ENCODE results near the gene CHORDC1. TPM values are rescaled to one million over a fixed set of nuclear protein-coding genes. Genes with fewer than 3 reads are reported as not detected.
"Not testable (repeated sequence)": the region's sequence is repeated elsewhere in the genome, so short reads cannot be mapped to it uniquely, and the experiment has no call there.

Gene CHORDC1
- total RNA-seq, 2 donors from 2014 or later, result 49.1 to 55.3 TPM

DNA sequence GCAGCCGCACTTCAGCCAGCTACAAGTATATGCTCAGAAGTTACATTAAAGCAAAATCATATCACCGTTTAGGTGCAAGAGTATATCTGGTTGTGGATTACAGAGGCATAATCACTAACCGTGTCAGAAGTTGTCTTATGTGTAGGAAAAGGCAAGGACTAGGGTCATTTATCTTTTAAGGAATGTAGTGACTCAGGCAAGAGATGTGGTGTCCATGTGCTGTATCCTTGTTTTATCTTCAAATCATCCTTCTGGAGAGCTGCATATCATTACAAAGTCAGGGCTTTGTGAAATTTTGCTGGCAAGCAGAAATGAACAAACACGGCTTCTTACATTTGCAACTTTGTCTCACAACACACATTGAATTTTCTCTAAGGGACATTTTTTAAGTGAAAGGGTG, 12.7 kb upstream of the CHORDC1 start:
- DNase-seq, result no peak
- Mint-ChIP-seq H3K4me3 (no peak overlapping the region), H3K27me3 (ENCODE audit: low read depth) (peaks cover 10% of the 10 kb centered on the region), H3K36me3 (ENCODE audit: insufficient read depth in 2 of 2) (no peaks in the 10 kb centered on the region), H3K4me1 (ENCODE audit: low read depth) (no peaks in the 10 kb centered on the region), H3K27ac (no peak overlapping the region), H3K9me3 (no peaks in the 10 kb centered on the region)
- ATAC-seq (replicated peaks in 1 of 2), result no peak

DNA sequence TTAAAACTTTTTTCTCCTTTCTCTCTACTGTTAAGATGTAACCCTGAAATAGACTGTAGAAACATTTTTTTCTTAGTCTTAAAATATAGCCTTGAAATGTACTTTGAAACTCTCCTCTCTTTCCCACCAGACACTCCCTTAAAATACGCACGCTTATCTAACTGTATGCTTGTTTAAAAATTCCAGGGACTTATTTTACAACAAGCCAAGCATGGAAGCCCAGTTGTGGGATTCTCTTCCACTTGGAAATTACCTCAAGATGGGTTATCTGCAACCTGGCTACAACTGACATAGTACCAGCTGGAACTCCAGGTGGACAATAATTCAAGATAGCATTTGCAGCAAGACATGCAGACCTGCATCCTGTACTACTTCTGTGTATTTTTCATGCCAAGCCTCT, 12.1 kb upstream of the CHORDC1 start:
- no peaks in the 10 kb centered on the region for H3K36me3 Mint-ChIP-seq (ENCODE audit: insufficient read depth in 2 of 2)
- DNase-seq (no peak), ATAC-seq (replicated peaks in 1 of 2) (no peak)
- peaks cover 0 to 2% of the 10 kb centered on the region in 2 donors for H3K9me3 Mint-ChIP-seq
- H3K27me3 Mint-ChIP-seq (ENCODE audit: low read depth), result peaks cover 13% of the 10 kb centered on the region
- H3K27ac Mint-ChIP-seq, result no peak overlapping the region
- H3K4me1 Mint-ChIP-seq (ENCODE audit: low read depth), result no peaks in the 10 kb centered on the region
- no peak overlapping the region for H3K4me3 Mint-ChIP-seq

GRCh38 chr11:90229791-90230190, 6.9 kb upstream of the CHORDC1 start:
- H3K4me1 Mint-ChIP-seq (ENCODE audit: low read depth), result no peaks in the 10 kb centered on the region
- DNase-seq (no peak), ATAC-seq (replicated peaks in 1 of 2) (no peak)
- H3K27ac Mint-ChIP-seq, result no peak overlapping the region
- peaks cover 7% of the 10 kb centered on the region for H3K27me3 Mint-ChIP-seq (ENCODE audit: low read depth)
- peaks cover 0 to 3% of the 10 kb centered on the region in 2 donors for H3K36me3 Mint-ChIP-seq (ENCODE audit: insufficient read depth in 2 of 2)
- H3K9me3 Mint-ChIP-seq, result peaks cover 0 to 7% of the 10 kb centered on the region in 2 donors
- H3K4me3 Mint-ChIP-seq, result no peak overlapping the region

DNA sequence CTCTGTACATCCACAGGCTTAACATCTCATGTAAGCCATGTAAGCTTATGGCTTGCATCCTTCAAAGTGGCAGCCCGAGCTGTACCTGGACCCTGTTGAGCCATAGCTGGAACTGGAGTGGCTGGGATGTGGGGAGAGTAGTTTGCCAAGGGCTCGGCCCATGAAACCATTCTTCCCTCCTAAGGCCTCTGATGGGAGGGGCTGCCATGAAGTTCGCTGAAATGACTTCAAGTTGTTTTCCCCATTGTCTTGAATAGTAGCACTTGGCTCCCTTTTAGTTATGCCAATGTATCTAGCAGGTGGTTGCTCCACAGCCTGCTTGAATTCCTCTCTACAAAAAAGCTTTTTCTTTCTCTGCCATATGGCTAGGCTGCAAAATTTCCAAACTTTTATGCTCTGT, 5.2 kb upstream of the CHORDC1 start:
- Mint-ChIP-seq H3K9me3 (peaks cover 0 to 7% of the 10 kb centered on the region in 2 donors), H3K27me3 (ENCODE audit: low read depth) (peaks cover 7% of the 10 kb centered on the region), H3K27ac (no peak overlapping the region), H3K4me1 (ENCODE audit: low read depth) (peaks cover 8% of the 10 kb centered on the region), H3K4me3 (no peak overlapping the region), H3K36me3 (ENCODE audit: insufficient read depth in 2 of 2) (peaks cover 0 to 3% of the 10 kb centered on the region in 2 donors)
- DNase-seq (no peak), ATAC-seq (replicated peaks in 1 of 2) (no peak)

DNA sequence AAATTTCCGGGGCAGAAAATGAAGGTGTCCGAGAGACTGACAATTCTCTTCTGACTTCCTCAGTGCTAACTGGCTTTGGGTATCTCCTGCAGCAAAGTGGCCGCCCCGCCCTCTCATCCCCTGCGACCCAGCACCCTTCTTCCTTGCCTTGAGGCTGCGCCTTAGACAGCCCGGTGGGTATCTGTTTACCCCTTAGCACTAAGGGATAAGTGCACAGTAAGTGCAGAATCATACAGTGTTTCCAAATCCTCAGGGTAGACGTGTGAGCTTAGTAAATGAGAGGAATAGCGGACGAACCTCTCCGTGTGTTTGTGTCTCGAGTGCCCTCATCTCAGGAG, 368 bp upstream of the CHORDC1 start:
- Mint-ChIP-seq H3K36me3 (ENCODE audit: insufficient read depth in 2 of 2) (peaks cover 9 to 13% of the 10 kb centered on the region in 2 donors), H3K4me3 (peak overlapping the region; percentile 98), H3K27ac (peak overlapping the region; percentile 91), H3K9me3 (no peaks in the 10 kb centered on the region), H3K4me1 (ENCODE audit: low read depth) (peaks cover 44% of the 10 kb centered on the region), H3K27me3 (ENCODE audit: low read depth) (no peaks in the 10 kb centered on the region)
- ATAC-seq (replicated peaks in 1 of 2) (peak in 1 of 2 donors; percentile 71), DNase-seq (no peak)

GRCh38 chr11:90221803-90222458, 918 bp downstream of the CHORDC1 start:
- peak overlapping the region; percentile 97 for H3K27ac Mint-ChIP-seq
- DNase-seq (no peak), ATAC-seq (replicated peaks in 1 of 2) (no peak)
- H3K27me3 Mint-ChIP-seq (ENCODE audit: low read depth), result no peaks in the 10 kb centered on the region
- H3K36me3 Mint-ChIP-seq (ENCODE audit: insufficient read depth in 2 of 2), result peaks cover 9 to 13% of the 10 kb centered on the region in 2 donors
- H3K4me3 Mint-ChIP-seq, result peak overlapping the region; percentile 98
- H3K4me1 Mint-ChIP-seq (ENCODE audit: low read depth), result peaks cover 55% of the 10 kb centered on the region
- H3K9me3 Mint-ChIP-seq, result no peaks in the 10 kb centered on the region

DNA sequence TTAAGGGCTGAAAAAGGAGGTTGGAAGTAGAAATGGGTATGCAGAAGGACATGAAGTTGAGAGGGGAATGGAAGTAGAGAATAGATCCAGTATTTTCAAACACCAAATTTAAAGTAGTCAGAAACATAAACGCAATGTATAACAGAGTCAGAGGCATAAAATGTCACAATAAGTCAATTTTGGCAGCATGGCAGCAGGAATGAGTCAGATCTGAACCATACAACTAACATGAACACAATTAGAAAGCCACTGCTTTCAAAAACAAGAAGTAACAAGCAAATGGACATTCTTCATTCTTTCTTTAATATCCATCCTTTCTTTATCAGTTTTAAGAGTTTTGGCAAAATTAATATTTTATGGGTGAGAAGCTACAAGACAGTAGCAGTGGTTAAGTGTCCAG, 2.5 kb downstream of the CHORDC1 start:
- Mint-ChIP-seq H3K4me1 (ENCODE audit: low read depth) (peaks cover 69% of the 10 kb centered on the region), H3K27me3 (ENCODE audit: low read depth) (no peaks in the 10 kb centered on the region), H3K27ac (peak overlapping the region; percentile 97), H3K9me3 (no peaks in the 10 kb centered on the region), H3K4me3 (peak overlapping the region; percentile 98), H3K36me3 (ENCODE audit: insufficient read depth in 2 of 2) (peaks cover 14 to 19% of the 10 kb centered on the region in 2 donors)
- no peak for DNase-seq
- ATAC-seq (replicated peaks in 1 of 2), result no peak

GRCh38 chr11:90219438-90219837, 3.4 kb downstream of the CHORDC1 start:
- no peaks in the 10 kb centered on the region for H3K9me3 Mint-ChIP-seq
- H3K4me3 Mint-ChIP-seq, result peak overlapping the region; percentile 98
- ATAC-seq (replicated peaks in 1 of 2), result no peak
- no peaks in the 10 kb centered on the region for H3K27me3 Mint-ChIP-seq (ENCODE audit: low read depth)
- H3K27ac Mint-ChIP-seq, result peak overlapping the region; percentile 97
- H3K36me3 Mint-ChIP-seq (ENCODE audit: insufficient read depth in 2 of 2), result peaks cover 14 to 19% of the 10 kb centered on the region in 2 donors
- peaks cover 69% of the 10 kb centered on the region for H3K4me1 Mint-ChIP-seq (ENCODE audit: low read depth)
- no peak for DNase-seq

DNA sequence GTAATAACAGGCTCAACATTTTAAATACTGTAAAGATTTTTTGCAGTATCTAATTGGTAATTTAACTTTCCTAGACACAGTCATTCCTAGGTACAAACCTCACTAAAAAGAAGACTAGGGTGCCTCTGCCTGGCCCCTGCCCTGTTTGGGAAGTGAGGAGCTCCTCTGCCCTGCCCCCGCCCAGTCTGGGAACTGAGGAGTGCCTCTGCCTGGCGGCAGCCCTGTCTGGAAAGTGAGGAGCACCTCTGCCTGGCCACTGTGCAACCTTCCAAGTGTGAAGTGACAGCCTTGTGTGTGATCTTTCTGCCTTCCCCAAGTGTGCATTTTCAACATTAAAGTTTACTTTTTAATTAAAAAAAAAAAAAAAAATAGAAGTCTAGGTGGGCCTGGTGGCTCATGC, 4.2 kb downstream of the CHORDC1 start:
- Mint-ChIP-seq H3K4me3 (peak overlapping the region in 1 of 2 donors; percentile 43), H3K9me3 (no peaks in the 10 kb centered on the region), H3K27me3 (ENCODE audit: low read depth) (no peaks in the 10 kb centered on the region), H3K27ac (peak overlapping the region; percentile 86), H3K4me1 (ENCODE audit: low read depth) (peaks cover 62% of the 10 kb centered on the region), H3K36me3 (ENCODE audit: insufficient read depth in 2 of 2) (peaks cover 14 to 21% of the 10 kb centered on the region in 2 donors)
- DNase-seq (no peak), ATAC-seq (replicated peaks in 1 of 2) (no peak)

- no peak for ATAC-seq (replicated peaks in 1 of 2)
- H3K9me3 Mint-ChIP-seq, result no peaks in the 10 kb centered on the region
- H3K4me1 Mint-ChIP-seq (ENCODE audit: low read depth), result peaks cover 57% of the 10 kb centered on the region
- peak overlapping the region in 1 of 2 donors; percentile 31 for H3K4me3 Mint-ChIP-seq
- H3K27me3 Mint-ChIP-seq (ENCODE audit: low read depth), result no peaks in the 10 kb centered on the region
- no peak for DNase-seq
- peak overlapping the region; percentile 51 for H3K27ac Mint-ChIP-seq
- H3K36me3 Mint-ChIP-seq (ENCODE audit: insufficient read depth in 2 of 2), result peaks cover 11 to 20% of the 10 kb centered on the region in 2 donors
These were observed 6.2 kb downstream of the CHORDC1 start for GRCh38 chr11:90216611-90217010.

DNA sequence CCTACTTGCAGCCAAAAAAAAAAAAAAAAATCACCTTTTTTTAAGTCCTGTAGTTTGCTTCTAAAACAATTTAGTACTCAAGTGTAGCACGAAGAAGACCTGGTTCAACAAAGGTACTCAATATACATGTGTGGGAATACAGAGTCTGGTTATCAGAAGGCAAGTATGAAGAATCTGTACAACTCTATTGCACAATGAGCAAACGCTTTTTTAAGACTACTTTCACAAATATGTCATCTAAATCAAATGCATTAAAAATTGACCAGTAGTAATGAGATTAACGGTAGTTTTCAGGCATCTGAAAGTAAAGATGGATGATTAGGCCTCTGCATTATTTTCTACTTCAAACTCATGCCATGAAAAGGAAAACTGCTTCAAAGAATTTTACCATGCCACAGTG, 9.5 kb downstream of the CHORDC1 start:
- Mint-ChIP-seq H3K36me3 (ENCODE audit: insufficient read depth in 2 of 2) (peaks cover 7 to 24% of the 10 kb centered on the region in 2 donors), H3K9me3 (no peaks in the 10 kb centered on the region), H3K27me3 (ENCODE audit: low read depth) (no peaks in the 10 kb centered on the region), H3K4me3 (no peak overlapping the region), H3K27ac (peak overlapping the region; percentile 63), H3K4me1 (ENCODE audit: low read depth) (peaks cover 24% of the 10 kb centered on the region)
- DNase-seq (no peak), ATAC-seq (replicated peaks in 1 of 2) (no peak)

- peak overlapping the region; percentile 5 for H3K27ac Mint-ChIP-seq
- DNase-seq (no peak), ATAC-seq (replicated peaks in 1 of 2) (no peak)
- H3K4me3 Mint-ChIP-seq, result no peak overlapping the region
- no peaks in the 10 kb centered on the region for H3K9me3 Mint-ChIP-seq
- H3K27me3 Mint-ChIP-seq (ENCODE audit: low read depth), result no peaks in the 10 kb centered on the region
- peaks cover 5% of the 10 kb centered on the region for H3K4me1 Mint-ChIP-seq (ENCODE audit: low read depth)
- peaks cover 5 to 24% of the 10 kb centered on the region in 2 donors for H3K36me3 Mint-ChIP-seq (ENCODE audit: insufficient read depth in 2 of 2)
These were observed 14.0 kb downstream of the CHORDC1 start for GRCh38 chr11:90208857-90209256.

DNA sequence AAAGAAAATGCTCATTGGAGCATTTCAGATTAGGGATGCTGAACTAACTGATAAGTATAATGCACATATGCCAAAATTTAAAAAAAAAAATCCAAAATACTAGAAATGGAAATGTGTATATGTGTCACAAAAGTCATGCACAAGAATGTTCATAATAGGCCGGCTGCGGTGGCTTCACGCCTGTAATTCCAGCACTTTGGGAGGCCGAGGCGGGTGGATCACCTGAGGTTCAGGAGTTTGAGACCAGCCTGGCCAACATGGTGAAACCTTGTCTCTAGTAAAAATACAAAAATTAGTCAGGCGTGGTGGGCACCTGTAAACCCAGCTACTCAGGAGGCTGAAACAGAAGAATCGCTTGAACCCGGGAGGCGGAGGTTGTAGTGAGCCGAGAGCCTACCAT, 14.9 kb downstream of the CHORDC1 start:
- not testable (repeated sequence) for H3K4me1 Mint-ChIP-seq (ENCODE audit: low read depth); H3K9me3 Mint-ChIP-seq; DNase-seq; H3K27me3 Mint-ChIP-seq (ENCODE audit: low read depth); ATAC-seq (replicated peaks in 1 of 2); H3K27ac Mint-ChIP-seq; H3K4me3 Mint-ChIP-seq
- H3K36me3 Mint-ChIP-seq (ENCODE audit: insufficient read depth in 2 of 2), result peaks cover 3 to 22% of the 10 kb centered on the region in 2 donors

Data from activated T-cell treated with anti-CD3 and anti-CD28 coated beads, Interleukin-2, amount 50 U/mL, for 72 hours (primary cell).